ENCODE results near the gene S1PR4.

Gene S1PR4

DNA sequence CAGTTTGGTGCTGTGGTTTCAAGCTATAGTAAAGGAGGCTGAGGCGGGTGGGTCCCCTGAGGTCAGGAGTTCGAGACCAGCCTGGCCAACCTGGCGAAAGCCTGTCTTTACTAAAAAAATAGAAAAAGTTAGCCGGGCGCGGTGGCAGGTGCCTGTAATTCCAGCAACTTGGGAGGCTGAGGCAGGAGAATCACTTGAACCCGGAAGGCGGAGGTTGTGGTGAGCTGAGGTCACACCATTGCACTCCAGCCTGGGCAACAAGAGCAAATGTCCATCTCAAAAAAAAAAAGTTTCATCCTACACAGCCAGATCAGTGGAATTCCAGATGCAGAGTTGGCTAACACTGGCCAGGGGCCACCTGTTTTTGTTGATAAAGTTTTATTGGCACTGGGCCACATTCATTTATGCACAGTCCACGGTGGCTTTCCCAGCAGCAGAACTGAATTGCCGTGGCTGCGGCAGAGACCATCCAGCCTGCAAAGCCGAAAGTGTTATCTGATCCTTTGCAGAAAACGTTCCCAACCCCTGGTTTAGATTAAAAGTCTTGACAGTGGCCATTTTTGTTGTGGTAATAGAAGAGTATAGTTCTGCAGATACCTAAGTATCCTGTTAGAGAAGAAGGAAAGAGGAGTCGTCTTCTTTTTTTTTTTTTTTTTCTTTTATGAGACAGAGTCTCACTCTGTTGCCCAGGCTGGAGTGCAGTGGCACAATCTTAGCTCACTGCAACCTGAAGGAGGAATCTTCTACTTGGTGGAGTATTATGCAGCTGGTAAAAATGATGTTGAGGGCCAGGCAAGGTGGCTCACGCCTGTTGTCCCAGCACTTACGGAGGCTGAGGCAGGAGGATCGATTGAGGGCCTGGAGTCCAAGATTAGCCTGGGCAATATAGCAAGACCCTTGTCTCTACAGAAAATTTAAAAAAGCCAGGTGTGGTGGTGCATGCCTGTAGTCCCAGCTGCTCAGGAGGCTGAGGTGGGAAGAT, 15.8 kb downstream of the S1PR4 start:
- no peak overlapping the region for H3K18ac ChIP-seq (ENCODE audit: low read length)
- H3K79me1 ChIP-seq (ENCODE audit: low read length): no peaks in the 10 kb centered on the region
- H4K91ac ChIP-seq (ENCODE audit: low read depth, low read length): no peak overlapping the region
- H3K36me3 ChIP-seq (ENCODE audit: control insufficient read depth in 1 of 2, insufficient read depth in 2 of 2, low read length in 2 of 2): peaks cover 36 to 49% of the 10 kb centered on the region in 2 experiments
- H3K27ac ChIP-seq (ENCODE audit: low read depth, low read length): no peak overlapping the region
- no peak overlapping the region for H2BK5ac ChIP-seq (ENCODE audit: low read depth, low read length, poor library complexity)
- H2AFZ ChIP-seq (ENCODE audit: insufficient read depth, low read length, poor library complexity): no peak overlapping the region
- no CpG with 5 or more reads among the region's 17 CpGs for WGBS (ENCODE audit: extremely low coverage, insufficient coverage, insufficient read length)
- H3K4me2 ChIP-seq (ENCODE audit: low read length): no peak overlapping the region
- H3K27me3 ChIP-seq (ENCODE audit: insufficient read depth, low read length): no peaks in the 10 kb centered on the region
- H3K79me2 ChIP-seq (ENCODE audit: control insufficient read depth, insufficient read depth, low read length, poor library complexity): no peaks in the 10 kb centered on the region
- H3K14ac ChIP-seq (ENCODE audit: low read length): no peak overlapping the region
- H3K4me1 ChIP-seq (ENCODE audit: control insufficient read depth in 1 of 2, insufficient read depth in 2 of 2, low read length in 2 of 2): no peaks in the 10 kb centered on the region
- H2AK5ac ChIP-seq (ENCODE audit: low read length): no peak overlapping the region
- H3K4me3 ChIP-seq (ENCODE audit: low read depth, low read length): no peak overlapping the region
- H3K9me3 ChIP-seq (ENCODE audit: insufficient read depth, low read depth, low read length): no peaks in the 10 kb centered on the region
- DNase-seq: no peak
- H4K8ac ChIP-seq (ENCODE audit: low read depth, low read length): no peak overlapping the region
- H3K9ac ChIP-seq (ENCODE audit: low read length): no peak overlapping the region
- no peak overlapping the region for H2BK120ac ChIP-seq (ENCODE audit: insufficient read depth, low read length, poor library complexity)
- no peak overlapping the region for H3K23ac ChIP-seq (ENCODE audit: low read length)
- no peak overlapping the region for H4K12ac ChIP-seq (ENCODE audit: low read depth, low read length)
- no peak overlapping the region for H3K4ac ChIP-seq (ENCODE audit: low read depth, low read length)
- H2BK12ac ChIP-seq (ENCODE audit: low read length): no peak overlapping the region

DNA sequence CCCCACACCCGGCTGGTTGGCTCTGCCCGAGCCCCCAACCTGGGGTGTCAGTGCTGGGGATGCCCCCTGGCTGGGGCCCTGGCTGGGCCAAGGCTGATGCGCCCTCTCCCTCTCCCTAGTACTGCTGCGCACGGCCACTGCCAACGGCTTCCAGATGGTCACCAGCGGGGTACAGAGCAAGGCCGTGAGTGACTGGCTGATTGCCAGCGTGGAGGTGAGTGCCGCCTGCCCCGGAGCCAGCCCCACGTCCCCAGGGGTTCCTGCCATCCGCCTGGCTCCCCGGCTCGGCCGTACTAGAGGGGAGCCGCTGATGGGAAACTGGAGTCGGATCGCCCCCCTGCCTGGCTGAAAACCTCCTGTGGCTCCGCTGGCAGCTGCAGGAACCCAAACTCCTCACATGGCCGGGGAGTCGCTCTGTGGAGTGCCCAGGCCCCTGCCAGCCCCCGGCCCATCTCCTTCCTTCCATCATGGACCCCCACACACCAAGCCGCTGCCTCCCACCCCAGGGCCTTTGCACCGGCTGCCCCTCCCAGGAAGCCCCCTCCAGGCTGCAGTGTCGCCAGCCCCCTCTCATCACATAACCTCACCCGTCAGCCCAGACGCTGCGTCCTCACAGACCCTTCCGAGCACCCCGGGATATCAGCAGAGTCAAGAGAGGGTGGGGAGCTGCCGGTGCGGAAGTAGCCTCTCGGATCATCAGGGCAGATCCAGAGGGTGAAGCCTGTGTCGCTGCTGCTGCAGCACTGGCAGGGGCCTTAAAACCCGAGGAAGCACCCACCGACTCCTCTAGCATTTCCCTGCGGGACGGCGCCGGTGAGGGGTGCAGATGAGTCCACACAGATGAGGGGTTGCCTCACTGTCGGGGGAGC, 17.7 kb downstream of the S1PR4 start:
- no peaks in the 10 kb centered on the region for H3K27me3 ChIP-seq (ENCODE audit: insufficient read depth, low read length)
- no peak overlapping the region for H3K27ac ChIP-seq (ENCODE audit: low read depth, low read length)
- no peak for DNase-seq
- no peak overlapping the region for H3K18ac ChIP-seq (ENCODE audit: low read length)
- H2BK5ac ChIP-seq (ENCODE audit: low read depth, low read length, poor library complexity): no peak overlapping the region
- H4K91ac ChIP-seq (ENCODE audit: low read depth, low read length): no peak overlapping the region
- H2BK120ac ChIP-seq (ENCODE audit: insufficient read depth, low read length, poor library complexity): no peak overlapping the region
- no peak overlapping the region for H2AK5ac ChIP-seq (ENCODE audit: low read length)
- H3K23ac ChIP-seq (ENCODE audit: low read length): no peak overlapping the region
- no peak overlapping the region for H2BK12ac ChIP-seq (ENCODE audit: low read length)
- H4K8ac ChIP-seq (ENCODE audit: low read depth, low read length): no peak overlapping the region
- H3K9me3 ChIP-seq (ENCODE audit: insufficient read depth, low read depth, low read length): no peaks in the 10 kb centered on the region
- no peak overlapping the region for H3K4me2 ChIP-seq (ENCODE audit: low read length)
- no CpG with 5 or more reads among the region's 42 CpGs for WGBS (ENCODE audit: extremely low coverage, insufficient coverage, insufficient read length)
- H3K9ac ChIP-seq (ENCODE audit: low read length): no peak overlapping the region
- peaks cover 37 to 50% of the 10 kb centered on the region in 2 experiments for H3K36me3 ChIP-seq (ENCODE audit: control insufficient read depth in 1 of 2, insufficient read depth in 2 of 2, low read length in 2 of 2)
- no peak overlapping the region for H3K4me3 ChIP-seq (ENCODE audit: low read depth, low read length)
- no peaks in the 10 kb centered on the region for H3K79me1 ChIP-seq (ENCODE audit: low read length)
- no peak overlapping the region for H3K14ac ChIP-seq (ENCODE audit: low read length)
- no peak overlapping the region for H4K12ac ChIP-seq (ENCODE audit: low read depth, low read length)
- no peaks in the 10 kb centered on the region for H3K4me1 ChIP-seq (ENCODE audit: control insufficient read depth in 1 of 2, insufficient read depth in 2 of 2, low read length in 2 of 2)
- no peak overlapping the region for H3K4ac ChIP-seq (ENCODE audit: low read depth, low read length)
- no peak overlapping the region for H2AFZ ChIP-seq (ENCODE audit: insufficient read depth, low read length, poor library complexity)
- H3K79me2 ChIP-seq (ENCODE audit: control insufficient read depth, insufficient read depth, low read length, poor library complexity): no peaks in the 10 kb centered on the region

DNA sequence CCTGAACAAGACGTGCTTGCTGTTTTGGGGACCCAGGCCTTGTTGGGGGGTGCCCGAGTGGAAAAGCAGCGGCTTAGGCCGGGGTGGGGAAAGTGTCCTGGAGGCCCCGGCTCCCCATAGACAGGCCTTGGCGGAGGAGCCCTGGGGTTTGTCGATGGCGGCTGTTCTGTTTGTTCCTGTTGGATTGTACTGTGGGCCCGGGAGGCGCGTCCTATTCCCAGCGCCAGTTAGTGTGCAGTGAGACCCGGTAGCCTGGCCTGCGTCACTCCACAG, 18.3 kb downstream of the S1PR4 start:
- Histone ChIP-seq H3K36me3 (ENCODE audit: control insufficient read depth in 1 of 2, insufficient read depth in 2 of 2, low read length in 2 of 2) (peaks cover 40 to 51% of the 10 kb centered on the region in 2 experiments), H2BK5ac (ENCODE audit: low read depth, low read length, poor library complexity) (no peak overlapping the region), H3K79me1 (ENCODE audit: low read length) (no peaks in the 10 kb centered on the region), H2BK120ac (ENCODE audit: insufficient read depth, low read length, poor library complexity) (no peak overlapping the region), H4K8ac (ENCODE audit: low read depth, low read length) (no peak overlapping the region), H3K4ac (ENCODE audit: low read depth, low read length) (no peak overlapping the region), H2AFZ (ENCODE audit: insufficient read depth, low read length, poor library complexity) (no peak overlapping the region), H3K27ac (ENCODE audit: low read depth, low read length) (no peak overlapping the region), H4K91ac (ENCODE audit: low read depth, low read length) (no peak overlapping the region), H3K4me1 (ENCODE audit: control insufficient read depth in 1 of 2, insufficient read depth in 2 of 2, low read length in 2 of 2) (no peaks in the 10 kb centered on the region), H4K12ac (ENCODE audit: low read depth, low read length) (no peak overlapping the region), H2BK12ac (ENCODE audit: low read length) (no peak overlapping the region), H3K23ac (ENCODE audit: low read length) (no peak overlapping the region), H2AK5ac (ENCODE audit: low read length) (no peak overlapping the region), H3K14ac (ENCODE audit: low read length) (no peak overlapping the region), H3K4me3 (ENCODE audit: low read depth, low read length) (no peak overlapping the region), H3K9ac (ENCODE audit: low read length) (no peak overlapping the region), H3K27me3 (ENCODE audit: insufficient read depth, low read length) (no peaks in the 10 kb centered on the region), H3K79me2 (ENCODE audit: control insufficient read depth, insufficient read depth, low read length, poor library complexity) (no peaks in the 10 kb centered on the region), H3K18ac (ENCODE audit: low read length) (no peak overlapping the region), H3K9me3 (ENCODE audit: insufficient read depth, low read depth, low read length) (no peaks in the 10 kb centered on the region), H3K4me2 (ENCODE audit: low read length) (no peak overlapping the region)
- no peak for DNase-seq
- no CpG with 5 or more reads among the region's 14 CpGs for WGBS (ENCODE audit: extremely low coverage, insufficient coverage, insufficient read length)

DNA sequence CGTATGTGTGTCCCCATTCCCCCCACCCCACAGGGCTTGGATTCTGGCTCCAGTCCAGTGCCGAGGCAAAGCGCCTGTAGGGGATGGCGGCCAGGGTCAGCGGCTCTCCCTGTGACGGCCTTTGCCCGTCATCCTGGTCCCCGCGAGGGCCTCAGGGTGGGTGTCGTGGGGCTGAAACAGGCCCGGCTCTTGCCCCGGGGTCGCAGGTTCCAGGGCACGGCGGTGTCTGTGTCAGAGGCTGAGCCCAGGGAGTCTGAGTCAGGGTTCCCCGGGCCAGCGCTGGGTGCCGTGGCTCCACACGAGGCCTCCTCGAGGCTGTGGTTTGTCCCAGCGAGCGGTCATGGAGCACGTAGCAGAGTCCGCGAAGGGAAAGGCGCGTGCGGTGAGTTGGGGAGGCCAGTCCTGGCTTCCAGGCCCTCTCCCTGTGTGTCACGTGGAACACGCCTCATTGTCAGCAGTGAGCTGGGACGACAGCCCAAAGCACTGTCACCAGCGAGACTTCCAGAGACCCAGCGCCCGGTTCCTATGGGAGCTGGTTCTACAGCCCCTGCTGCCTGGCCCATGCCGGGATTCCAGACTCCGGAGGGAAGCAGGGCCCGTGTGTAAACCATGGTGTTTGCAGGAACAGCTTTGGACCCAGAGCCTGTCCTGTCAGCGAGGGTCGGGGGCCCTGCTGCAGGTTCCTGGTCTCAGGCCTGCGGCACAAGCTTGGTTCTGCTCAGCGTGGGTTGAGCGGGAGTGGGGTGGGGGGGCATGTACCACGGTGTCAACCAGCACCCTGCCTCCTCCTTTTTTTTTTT, 20.5 kb downstream of the S1PR4 start:
- Histone ChIP-seq H2BK12ac (ENCODE audit: low read length) (no peak overlapping the region), H3K79me1 (ENCODE audit: low read length) (no peaks in the 10 kb centered on the region), H3K9ac (ENCODE audit: low read length) (peak overlapping the region; percentile 17), H2BK5ac (ENCODE audit: low read depth, low read length, poor library complexity) (no peak overlapping the region), H3K4me3 (ENCODE audit: low read depth, low read length) (no peak overlapping the region), H4K8ac (ENCODE audit: low read depth, low read length) (no peak overlapping the region), H3K18ac (ENCODE audit: low read length) (no peak overlapping the region), H3K4me2 (ENCODE audit: low read length) (no peak overlapping the region), H2AFZ (ENCODE audit: insufficient read depth, low read length, poor library complexity) (no peak overlapping the region), H2AK5ac (ENCODE audit: low read length) (no peak overlapping the region), H3K79me2 (ENCODE audit: control insufficient read depth, insufficient read depth, low read length, poor library complexity) (no peaks in the 10 kb centered on the region), H4K91ac (ENCODE audit: low read depth, low read length) (no peak overlapping the region), H2BK120ac (ENCODE audit: insufficient read depth, low read length, poor library complexity) (no peak overlapping the region), H3K27ac (ENCODE audit: low read depth, low read length) (no peak overlapping the region), H3K36me3 (ENCODE audit: control insufficient read depth in 1 of 2, insufficient read depth in 2 of 2, low read length in 2 of 2) (peaks cover 44 to 52% of the 10 kb centered on the region in 2 experiments), H3K23ac (ENCODE audit: low read length) (no peak overlapping the region), H3K4ac (ENCODE audit: low read depth, low read length) (no peak overlapping the region), H3K9me3 (ENCODE audit: insufficient read depth, low read depth, low read length) (no peaks in the 10 kb centered on the region), H3K4me1 (ENCODE audit: control insufficient read depth in 1 of 2, insufficient read depth in 2 of 2, low read length in 2 of 2) (no peaks in the 10 kb centered on the region), H4K12ac (ENCODE audit: low read depth, low read length) (no peak overlapping the region), H3K14ac (ENCODE audit: low read length) (no peak overlapping the region), H3K27me3 (ENCODE audit: insufficient read depth, low read length) (no peaks in the 10 kb centered on the region)
- WGBS (ENCODE audit: extremely low coverage, insufficient coverage, insufficient read length): no CpG with 5 or more reads among the region's 43 CpGs
- no peak for DNase-seq

Data from trophoblast cell (in vitro differentiated cells and primary cell).